Mesenchymal stem cell (in vitro differentiated cells and primary cell): ENCODE results near the gene INSYN2B.

ENCODE experiments used
- DNase-seq: peaks from one replicate; pipeline ENCODE4 v3.0.0-alpha.2; 2013
- H2AFZ ChIP-seq: one replicate; pipeline ENCODE4 v1.6.1; 2013; ENCODE audit warnings: low read depth, mild to moderate bottlenecking, control low read depth, inconsistent platforms, low read length, moderate library complexity
- H2AK5ac ChIP-seq: 2 replicates; pipeline ENCODE4 v1.6.1; 2013; ENCODE audit warnings: low read length, moderate library complexity, mild to moderate bottlenecking, inconsistent platforms; ENCODE audit not compliant: severe bottlenecking
- H2BK120ac ChIP-seq: one replicate; pipeline ENCODE4 v1.6.1; 2013; ENCODE audit warnings: low read depth, mild to moderate bottlenecking, inconsistent platforms, low read length, moderate library complexity
- H2BK12ac ChIP-seq, 2 experiments: one replicate each; pipeline ENCODE4 v1.6.1; 2013; ENCODE audit warnings: inconsistent platforms in 2 of 2, low read length in 2 of 2, mild to moderate bottlenecking in 2 of 2, moderate library complexity in 2 of 2, control low read depth in 1 of 2
- H2BK15ac ChIP-seq: one replicate; pipeline ENCODE4 v1.6.1; 2013; ENCODE audit warnings: mild to moderate bottlenecking, low read depth, inconsistent platforms; ENCODE audit not compliant: poor library complexity, severe bottlenecking
- H2BK5ac ChIP-seq: 2 replicates; pipeline ENCODE4 v1.6.1; 2013; ENCODE audit warnings: low read depth, mild to moderate bottlenecking, low read length, control low read depth, inconsistent platforms; ENCODE audit not compliant: poor library complexity, severe bottlenecking
- H3K14ac ChIP-seq, 2 experiments: one replicate each; pipeline ENCODE4 v1.6.1; 2013; ENCODE audit warnings: inconsistent platforms in 2 of 2, low read length in 2 of 2, control low read depth in 1 of 2, mild to moderate bottlenecking in 1 of 2, moderate library complexity in 1 of 2
- H3K18ac ChIP-seq, 2 experiments: one replicate each; pipeline ENCODE4 v1.6.1; 2013; ENCODE audit warnings: inconsistent platforms in 2 of 2, low read length in 2 of 2, control low read depth in 1 of 2, low read depth in 1 of 2, mild to moderate bottlenecking in 1 of 2
- H3K23ac ChIP-seq, 2 experiments: one replicate each; pipeline ENCODE4 v1.6.1; 2013; ENCODE audit warnings: inconsistent platforms in 2 of 2, low read length in 2 of 2, mild to moderate bottlenecking in 2 of 2, moderate library complexity in 2 of 2, control low read depth in 1 of 2
- H3K27ac ChIP-seq: 2 replicates; pipeline ENCODE4 v1.5.1; 2013; ENCODE audit warnings: mild to moderate bottlenecking, moderate library complexity, low read length, control low read depth, inconsistent platforms; ENCODE audit not compliant: poor library complexity, severe bottlenecking
- H3K27me3 ChIP-seq, 2 experiments: 2 replicates each; pipeline versions ENCODE4 v1.6.1 to v1.7.0; 2013; ENCODE audit warnings: low read length in 2 of 2, mild to moderate bottlenecking in 2 of 2, moderate library complexity in 2 of 2, control low read depth in 1 of 2, inconsistent platforms in 1 of 2; ENCODE audit not compliant: control insufficient read depth in 1 of 2, insufficient read depth in 1 of 2
- H3K36me3 ChIP-seq, 2 experiments: 2 replicates each; pipeline versions ENCODE4 v1.6.1 to v1.7.0; 2013; ENCODE audit warnings: low read length in 2 of 2, control low read depth in 1 of 2, inconsistent platforms in 1 of 2, low read depth in 1 of 2, mild to moderate bottlenecking in 1 of 2; ENCODE audit not compliant: insufficient read depth in 2 of 2, control insufficient read depth in 1 of 2
- H3K4ac ChIP-seq, 2 experiments: one replicate each; pipeline ENCODE4 v1.6.1; 2013; ENCODE audit warnings: inconsistent platforms in 2 of 2, low read length in 2 of 2, mild to moderate bottlenecking in 2 of 2, moderate library complexity in 2 of 2, control low read depth in 1 of 2, low read depth in 1 of 2
- H3K4me1 ChIP-seq: 2 replicates; pipeline ENCODE4 v1.6.1; 2013; ENCODE audit warnings: low read depth, low read length, control low read depth; ENCODE audit not compliant: control insufficient read depth, insufficient read depth
- H3K4me2 ChIP-seq: 2 replicates; pipeline ENCODE4 v1.6.1; 2013; ENCODE audit warnings: low read length, mild to moderate bottlenecking, inconsistent platforms; ENCODE audit not compliant: poor library complexity, severe bottlenecking
- H3K4me3 ChIP-seq, 2 experiments: 2 replicates each; pipeline versions ENCODE4 v1.5.1 to v1.7.0; 2013; ENCODE audit warnings: low read length in 2 of 2, mild to moderate bottlenecking in 2 of 2, control low read depth in 1 of 2, low read depth in 1 of 2; ENCODE audit not compliant: insufficient read depth in 1 of 2
- H3K79me1 ChIP-seq: replicated peaks from 2 replicates; pipeline ENCODE4 v1.6.1; 2013; ENCODE audit warnings: mild to moderate bottlenecking, control low read depth, low read length, inconsistent platforms; ENCODE audit not compliant: poor library complexity, severe bottlenecking
- H3K9ac ChIP-seq: 2 replicates; pipeline ENCODE4 v1.7.0; 2013; ENCODE audit warnings: mild to moderate bottlenecking, low read length, moderate library complexity
- H3K9me3 ChIP-seq: 2 replicates; pipeline ENCODE4 v1.7.0; 2013; ENCODE audit warnings: mild to moderate bottlenecking, low read length; ENCODE audit not compliant: control insufficient read depth
- H4K8ac ChIP-seq: one replicate; pipeline ENCODE4 v1.6.1; 2013; ENCODE audit warnings: inconsistent platforms, mild to moderate bottlenecking, low read length, moderate library complexity
- H4K91ac ChIP-seq: one replicate; pipeline ENCODE4 v1.6.1; 2013; ENCODE audit warnings: mild to moderate bottlenecking, low read length, inconsistent platforms
- WGBS: methylation state at CpG from one replicate; pipeline ENCODE4 v1.1.7; 2013; ENCODE audit warnings: mixed read lengths; 5-methylcytosine and 5-hydroxymethylcytosine counted together

INSYN2B gene

GRCh38 chr5:169893010-169893409, 87.3 kb downstream of the INSYN2B start:
- Histone ChIP-seq H3K4me1 (peaks cover 3% of the 10 kb centered on the region), H3K14ac (no peak overlapping the region)

GRCh38 chr5:169889572-169889971, 90.7 kb downstream of the INSYN2B start:
- Histone ChIP-seq H3K14ac (no peak overlapping the region), H2AFZ (no peak overlapping the region), H3K9me3 (no peaks in the 10 kb centered on the region), H2BK5ac (no peak overlapping the region), H2BK120ac (no peak overlapping the region), H3K79me1 (peaks cover 2% of the 10 kb centered on the region), H3K4me2 (no peak overlapping the region), H3K36me3 (peaks cover 0 to 8% of the 10 kb centered on the region in 2 experiments), H2BK12ac (no peak overlapping the region), H4K91ac (no peak overlapping the region), H2AK5ac (no peak overlapping the region), H3K27ac (no peak overlapping the region), H3K9ac (no peak overlapping the region), H3K27me3 (no peaks in the 10 kb centered on the region), H2BK15ac (no peak overlapping the region), H3K4me1 (no peaks in the 10 kb centered on the region), H3K23ac (no peak overlapping the region), H4K8ac (no peak overlapping the region), H3K18ac (no peak overlapping the region), H3K4me3 (no peak overlapping the region), H3K4ac (no peak overlapping the region)
- no peak for DNase-seq
- 96% methylated on average over 4 of the region's 4 CpGs for WGBS

More at GRCh38 chr5:169893010-169893409, 87.3 kb downstream of the INSYN2B start:
- H3K23ac ChIP-seq, result peak overlapping the region in 1 of 2 experiments; percentile 73
- no peak overlapping the region for H2BK5ac ChIP-seq
- H2BK120ac ChIP-seq, result no peak overlapping the region
- no peak overlapping the region for H3K27ac ChIP-seq
- H2BK15ac ChIP-seq, result no peak overlapping the region
- no peak overlapping the region for H2BK12ac ChIP-seq
- peaks cover 4% of the 10 kb centered on the region for H3K79me1 ChIP-seq
- H3K4me2 ChIP-seq, result no peak overlapping the region
- H3K18ac ChIP-seq, result no peak overlapping the region
- H3K36me3 ChIP-seq, result peaks cover 0 to 6% of the 10 kb centered on the region in 2 experiments
- H3K4ac ChIP-seq, result peak overlapping the region in 1 of 2 experiments; percentile 37
- H2AK5ac ChIP-seq, result no peak overlapping the region
- no peak overlapping the region for H2AFZ ChIP-seq
- H4K91ac ChIP-seq, result no peak overlapping the region
- H3K27me3 ChIP-seq, result no peaks in the 10 kb centered on the region
- H3K9me3 ChIP-seq, result no peaks in the 10 kb centered on the region
- H3K9ac ChIP-seq, result no peak overlapping the region
- DNase-seq, result no peak
- H4K8ac ChIP-seq, result no peak overlapping the region
- no peak overlapping the region for H3K4me3 ChIP-seq

GRCh38 chr5:169886677-169887076, 93.6 kb downstream of the INSYN2B start:
- Histone ChIP-seq H3K9ac (no peak overlapping the region), H3K14ac (no peak overlapping the region), H3K27ac (no peak overlapping the region), H3K36me3 (peaks cover 4 to 37% of the 10 kb centered on the region in 2 experiments), H3K23ac (no peak overlapping the region), H4K8ac (no peak overlapping the region), H2BK12ac (no peak overlapping the region), H3K4me3 (no peak overlapping the region), H3K4ac (no peak overlapping the region), H4K91ac (no peak overlapping the region), H3K27me3 (no peaks in the 10 kb centered on the region), H3K79me1 (peaks cover 2% of the 10 kb centered on the region), H3K9me3 (no peaks in the 10 kb centered on the region), H2BK15ac (no peak overlapping the region), H3K4me1 (no peaks in the 10 kb centered on the region), H2AFZ (no peak overlapping the region), H3K4me2 (no peak overlapping the region), H2BK120ac (no peak overlapping the region), H3K18ac (no peak overlapping the region), H2AK5ac (no peak overlapping the region), H2BK5ac (no peak overlapping the region)
- 83% methylated on average over 1 of the region's 4 CpGs for WGBS
- no peak for DNase-seq

GRCh38 chr5:169886033-169886432, 94.3 kb downstream of the INSYN2B start:
- H3K14ac ChIP-seq, result no peak overlapping the region
- peaks cover 4 to 43% of the 10 kb centered on the region in 2 experiments for H3K36me3 ChIP-seq
- no peak overlapping the region for H2BK15ac ChIP-seq
- H2BK120ac ChIP-seq, result no peak overlapping the region
- no peak overlapping the region for H2AK5ac ChIP-seq
- DNase-seq, result no peak
- H3K79me1 ChIP-seq, result peaks cover 2% of the 10 kb centered on the region
- no peak overlapping the region for H3K4me3 ChIP-seq
- no peak overlapping the region for H2BK12ac ChIP-seq
- no peak overlapping the region for H3K9ac ChIP-seq
- WGBS, result 100% methylated on average over 1 of the region's 2 CpGs
- no peak overlapping the region for H3K4me2 ChIP-seq
- no peak overlapping the region for H3K18ac ChIP-seq
- no peak overlapping the region for H3K27ac ChIP-seq
- no peak overlapping the region for H3K23ac ChIP-seq
- no peaks in the 10 kb centered on the region for H3K9me3 ChIP-seq
- H3K27me3 ChIP-seq, result no peaks in the 10 kb centered on the region
- H4K8ac ChIP-seq, result no peak overlapping the region
- no peak overlapping the region for H2BK5ac ChIP-seq
- no peak overlapping the region for H3K4ac ChIP-seq
- no peak overlapping the region for H4K91ac ChIP-seq
- no peaks in the 10 kb centered on the region for H3K4me1 ChIP-seq
- H2AFZ ChIP-seq, result no peak overlapping the region
